ENCODE data around the gene ACOT9. TPM values are rescaled to one million over a fixed set of nuclear protein-coding genes. Genes with fewer than 3 reads are reported as not detected.
A peak's percentile ranks its signal among the peaks of the same experiment; 100 is the strongest.
"Not testable (repeated sequence)": the region's sequence is repeated elsewhere in the genome, so short reads cannot be mapped to it uniquely, and the experiment has no call there.

ACOT9 gene
- total and polyA plus RNA-seq, 4 experiments from 2014 or later: 21.2 to 28.1 (median 23.9) TPM

DNA sequence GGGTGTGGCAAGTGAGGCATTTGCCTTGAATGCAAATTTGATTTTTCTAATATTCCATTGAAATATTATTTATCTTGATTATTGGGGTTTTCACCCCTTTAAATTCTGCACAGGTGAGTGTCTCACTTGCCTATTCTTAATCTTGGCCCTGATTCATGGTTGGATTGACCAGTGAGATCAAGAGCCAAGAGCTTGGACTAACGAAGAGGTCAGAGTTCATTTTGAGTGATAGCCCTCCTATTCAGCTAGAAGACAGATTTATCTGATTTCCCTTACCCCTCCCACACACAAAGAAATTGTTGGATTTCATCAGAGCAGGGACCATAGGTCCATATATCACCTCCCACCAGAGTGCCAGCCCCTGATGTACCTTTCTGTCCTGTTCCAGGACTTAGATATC, 11.6 kb upstream of the ACOT9 start:
- CTCF ChIA-PET (ENCODE audit: partially characterized antibody): interaction anchor here (0.9 to 1.4 kb wide), 2 partner anchors 12 to 147 kb away, joined by 3 read pairs; partner anchors contain the start of gene ACOT9
- Mint-ChIP-seq H3K4me1 (peaks cover 0 to 4% (median 3%) of the 10 kb centered on the region in 4 donors), H3K4me3 (no peak overlapping the region), H3K9me3 (no peaks in the 10 kb centered on the region), H3K27ac (no peak overlapping the region), H3K27me3 (no peaks in the 10 kb centered on the region), H3K36me3 (no peaks in the 10 kb centered on the region)
- Histone ChIP-seq H3K36me3 (ENCODE audit: insufficient read depth, low read length) (no peaks in the 10 kb centered on the region), H3K27me3 (ENCODE audit: insufficient read depth, low read length) (no peaks in the 10 kb centered on the region), H3K4me3 (ENCODE audit: low read length in 2 of 2) (no peak overlapping the region), H3K4me1 (ENCODE audit: insufficient read depth, low read length) (no peaks in the 10 kb centered on the region), H3K9me3 (ENCODE audit: control insufficient read depth in 1 of 2, low read length in 2 of 2) (no peaks in the 10 kb centered on the region), H3K27ac (ENCODE audit: low read depth, low read length) (no peak overlapping the region)
- POLR2A ChIA-PET (ENCODE audit: partially characterized antibody): no interaction called here
- intact Hi-C loops (cut with micrococcal nuclease): no loop called here
- DNase-seq: no peak

DNA sequence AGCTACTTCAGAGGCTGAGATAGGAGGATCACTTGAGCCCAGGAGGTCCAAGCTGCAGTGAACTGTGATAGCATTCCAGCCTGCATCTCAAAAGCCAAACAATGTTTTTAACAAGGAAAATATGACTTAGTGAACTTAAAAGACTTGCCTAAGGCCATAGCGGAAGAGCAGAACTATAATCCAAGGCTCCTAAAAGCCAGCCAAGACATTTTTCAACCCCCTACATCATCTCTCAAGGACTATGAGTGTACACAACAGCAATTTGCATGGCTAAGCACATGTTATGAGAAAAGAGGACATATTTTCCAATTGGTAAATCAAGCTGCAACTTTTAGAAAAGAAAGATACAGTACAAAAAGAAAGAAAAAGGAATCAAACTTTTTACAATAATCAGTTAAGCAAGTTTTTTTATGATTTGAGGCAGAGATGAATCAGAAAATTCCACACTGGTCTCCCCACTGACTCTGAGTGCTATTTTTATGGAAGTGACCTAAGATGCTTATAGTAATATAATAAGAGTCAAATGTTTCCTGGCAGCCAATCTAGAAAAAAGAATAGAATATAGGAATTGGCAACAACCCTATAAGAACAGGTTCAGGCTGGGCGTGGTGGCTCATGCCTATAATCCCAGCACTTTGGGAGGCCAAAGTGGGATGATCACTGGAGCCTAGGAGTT, 9.8 kb upstream of the ACOT9 start:
- DNase-seq: no peak
- H3K27ac ChIP-seq (ENCODE audit: low read depth, low read length): no peak overlapping the region
- H3K4me1 ChIP-seq (ENCODE audit: insufficient read depth, low read length): no peaks in the 10 kb centered on the region
- H3K9me3 ChIP-seq (ENCODE audit: control insufficient read depth in 1 of 2, low read length in 2 of 2): no peaks in the 10 kb centered on the region
- intact Hi-C loops (cut with micrococcal nuclease): no loop called here
- Mint-ChIP-seq H3K27me3 (no peaks in the 10 kb centered on the region), H3K4me3 (no peak overlapping the region), H3K27ac (no peak overlapping the region), H3K9me3 (no peaks in the 10 kb centered on the region), H3K36me3 (no peaks in the 10 kb centered on the region), H3K4me1 (peaks cover 0 to 4% (median 3%) of the 10 kb centered on the region in 4 donors)
- no peaks in the 10 kb centered on the region for H3K27me3 ChIP-seq (ENCODE audit: insufficient read depth, low read length)
- ChIA-PET CTCF (ENCODE audit: partially characterized antibody) (interaction anchor here (0.9 to 1.5 kb wide), 3 partner anchors 9 to 149 kb away, joined by 3 to 6 read pairs (median 5); partner anchors contain the start of gene ACOT9), POLR2A (ENCODE audit: partially characterized antibody) (interaction anchor here (0.6 kb wide), 1 partner anchor 180 kb away, joined by 3 read pairs; no protein-coding TSS in a partner anchor)
- H3K36me3 ChIP-seq (ENCODE audit: insufficient read depth, low read length): no peaks in the 10 kb centered on the region
- H3K4me3 ChIP-seq (ENCODE audit: low read length in 2 of 2): no peak overlapping the region

GRCh38 chrX:23749576-23749975, 6.5 kb upstream of the ACOT9 start:
- POLR2A ChIA-PET (ENCODE audit: partially characterized antibody): no interaction called here

DNA sequence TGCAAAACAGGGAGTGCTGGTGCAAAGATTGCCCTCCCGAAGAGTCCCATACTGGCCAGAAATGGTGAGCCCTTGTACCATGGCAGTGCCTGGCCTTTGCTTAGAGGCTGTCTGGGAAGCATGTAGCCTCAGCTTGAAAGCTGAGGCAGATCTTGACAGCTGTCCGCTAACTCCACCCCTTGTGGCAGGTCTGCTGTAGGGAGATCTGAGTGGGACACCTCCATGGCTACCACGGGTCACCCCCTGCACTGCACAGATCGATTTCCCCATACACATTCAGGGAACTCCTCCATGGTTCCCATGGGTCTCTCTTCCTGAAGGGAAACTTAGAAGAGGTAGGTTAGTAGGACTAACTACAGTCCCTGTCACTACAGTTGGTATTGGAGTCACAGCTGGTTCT, 6.1 kb upstream of the ACOT9 start:
- Histone ChIP-seq H3K27me3 (ENCODE audit: insufficient read depth, low read length) (no peaks in the 10 kb centered on the region), H3K4me1 (ENCODE audit: insufficient read depth, low read length) (peaks cover 19% of the 10 kb centered on the region), H3K27ac (ENCODE audit: low read depth, low read length) (no peak overlapping the region), H3K9me3 (ENCODE audit: control insufficient read depth in 1 of 2, low read length in 2 of 2) (no peaks in the 10 kb centered on the region), H3K36me3 (ENCODE audit: insufficient read depth, low read length) (no peaks in the 10 kb centered on the region), H3K4me3 (ENCODE audit: low read length in 2 of 2) (no peak overlapping the region)
- Mint-ChIP-seq H3K4me1 (peaks cover 7 to 18% (median 11%) of the 10 kb centered on the region in 4 donors), H3K36me3 (no peaks in the 10 kb centered on the region), H3K27me3 (no peaks in the 10 kb centered on the region), H3K9me3 (no peaks in the 10 kb centered on the region), H3K4me3 (no peak overlapping the region), H3K27ac (peak overlapping the region in 1 of 7 donors; percentile 24)
- ChIA-PET CTCF (ENCODE audit: partially characterized antibody) (no interaction called here), POLR2A (ENCODE audit: partially characterized antibody) (no interaction called here)
- no peak for DNase-seq
- intact Hi-C loops (cut with micrococcal nuclease): no loop called here

More at GRCh38 chrX:23749576-23749975, 6.5 kb upstream of the ACOT9 start:
- no peak for DNase-seq
- Mint-ChIP-seq H3K4me3 (no peak overlapping the region), H3K4me1 (peaks cover 7 to 14% (median 9%) of the 10 kb centered on the region in 4 donors), H3K27ac (no peak overlapping the region), H3K27me3 (no peaks in the 10 kb centered on the region), H3K36me3 (no peaks in the 10 kb centered on the region), H3K9me3 (no peaks in the 10 kb centered on the region)
- no peaks in the 10 kb centered on the region for H3K36me3 ChIP-seq (ENCODE audit: insufficient read depth, low read length)
- no peaks in the 10 kb centered on the region for H3K27me3 ChIP-seq (ENCODE audit: insufficient read depth, low read length)
- peaks cover 17% of the 10 kb centered on the region for H3K4me1 ChIP-seq (ENCODE audit: insufficient read depth, low read length)
- H3K27ac ChIP-seq (ENCODE audit: low read depth, low read length): no peak overlapping the region
- no peaks in the 10 kb centered on the region for H3K9me3 ChIP-seq (ENCODE audit: control insufficient read depth in 1 of 2, low read length in 2 of 2)
- intact Hi-C loops (cut with micrococcal nuclease): no loop called here
- CTCF ChIA-PET (ENCODE audit: partially characterized antibody): no interaction called here
- no peak overlapping the region for H3K4me3 ChIP-seq (ENCODE audit: low read length in 2 of 2)

- Mint-ChIP-seq H3K9me3 (no peaks in the 10 kb centered on the region), H3K27me3 (no peaks in the 10 kb centered on the region), H3K27ac (peak overlapping the region; percentile 54 to 94 (median 82)), H3K36me3 (no peaks in the 10 kb centered on the region), H3K4me3 (peak overlapping the region in 7 of 8 donors; percentile 5 to 70 (median 59)), H3K4me1 (peaks cover 8 to 37% (median 20%) of the 10 kb centered on the region in 4 donors)
- H3K4me3 ChIP-seq (ENCODE audit: low read length in 2 of 2): no peak overlapping the region
- H3K9me3 ChIP-seq (ENCODE audit: control insufficient read depth in 1 of 2, low read length in 2 of 2): no peaks in the 10 kb centered on the region
- peaks cover 32% of the 10 kb centered on the region for H3K4me1 ChIP-seq (ENCODE audit: insufficient read depth, low read length)
- peak in 4 of 5 donors; percentile 43 to 70 (median 56) for DNase-seq
- intact Hi-C loops (cut with micrococcal nuclease): no loop called here
- peak overlapping the region; percentile 6 for H3K27ac ChIP-seq (ENCODE audit: low read depth, low read length)
- ChIA-PET POLR2A (ENCODE audit: partially characterized antibody) (interaction anchor here (0.8 to 5.0 kb wide), 7 partner anchors 9 to 309 kb away, joined by 3 to 63 read pairs (median 3); partner anchors contain the start of genes EIF2S3 and SAT1), CTCF (ENCODE audit: partially characterized antibody) (interaction anchor here (1.7 to 4.9 kb wide), 4 partner anchors 29 to 162 kb away, joined by 4 to 16 read pairs (median 10); partner anchors contain the start of genes APOO, CXorf58 and SAT1)
- H3K27me3 ChIP-seq (ENCODE audit: insufficient read depth, low read length): no peaks in the 10 kb centered on the region
- no peaks in the 10 kb centered on the region for H3K36me3 ChIP-seq (ENCODE audit: insufficient read depth, low read length)
These were observed 2.7 kb upstream of the ACOT9 start for GRCh38 chrX:23745786-23746185.

DNA sequence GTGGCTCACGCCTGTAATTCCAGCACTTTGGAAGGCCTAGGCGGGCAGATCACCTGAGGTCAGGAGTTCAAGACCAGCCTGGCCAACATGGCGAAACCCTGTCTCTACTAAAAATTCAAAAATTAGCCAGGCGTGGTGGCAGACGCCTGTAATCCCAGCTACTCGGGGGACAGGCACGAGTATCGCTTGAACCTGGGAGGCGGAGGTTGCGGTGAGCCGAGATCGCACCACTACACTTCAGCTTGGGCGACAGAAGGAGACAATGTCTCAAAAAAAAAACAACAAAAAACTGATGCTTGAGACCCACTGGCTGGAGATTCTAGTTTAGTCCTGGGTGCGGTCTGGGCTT, 521 bp upstream of the ACOT9 start:
- CTCF ChIA-PET (ENCODE audit: partially characterized antibody): interaction anchor here (0.9 to 4.9 kb wide), 7 partner anchors 9 to 310 kb away, joined by 3 to 16 read pairs (median 5); partner anchors contain the start of genes PRDX4 and SAT1
- H3K9me3 Mint-ChIP-seq; H3K36me3 Mint-ChIP-seq; H3K27me3 ChIP-seq (ENCODE audit: insufficient read depth, low read length); H3K9me3 ChIP-seq (ENCODE audit: control insufficient read depth in 1 of 2, low read length in 2 of 2); H3K36me3 ChIP-seq (ENCODE audit: insufficient read depth, low read length); H3K27me3 Mint-ChIP-seq; DNase-seq: not testable (repeated sequence)
- H3K4me3 ChIP-seq (ENCODE audit: low read length in 2 of 2): peak overlapping the region in 1 of 2 donors; percentile 77
- H3K27ac Mint-ChIP-seq: peak overlapping the region; percentile 64 to 96 (median 90)
- peak overlapping the region; percentile 58 for H3K27ac ChIP-seq (ENCODE audit: low read depth, low read length)
- peak overlapping the region; percentile 83 to 91 (median 88) for H3K4me3 Mint-ChIP-seq
- intact Hi-C loops (cut with micrococcal nuclease): loop anchor here (1.0 to 5.0 kb wide), 2 partner anchors 40 to 76 kb away; partner anchors contain the start of genes PRDX4 and SAT1
- H3K4me1 Mint-ChIP-seq: peaks cover 11 to 42% (median 28%) of the 10 kb centered on the region in 4 donors
- peaks cover 35% of the 10 kb centered on the region for H3K4me1 ChIP-seq (ENCODE audit: insufficient read depth, low read length)
- POLR2A ChIA-PET (ENCODE audit: partially characterized antibody): interaction anchor here (0.9 to 5.0 kb wide), 9 partner anchors 8 to 311 kb away, joined by 3 to 63 read pairs (median 5); partner anchors contain the start of genes APOO, CXorf58, EIF2S3 and PRDX4

DNA sequence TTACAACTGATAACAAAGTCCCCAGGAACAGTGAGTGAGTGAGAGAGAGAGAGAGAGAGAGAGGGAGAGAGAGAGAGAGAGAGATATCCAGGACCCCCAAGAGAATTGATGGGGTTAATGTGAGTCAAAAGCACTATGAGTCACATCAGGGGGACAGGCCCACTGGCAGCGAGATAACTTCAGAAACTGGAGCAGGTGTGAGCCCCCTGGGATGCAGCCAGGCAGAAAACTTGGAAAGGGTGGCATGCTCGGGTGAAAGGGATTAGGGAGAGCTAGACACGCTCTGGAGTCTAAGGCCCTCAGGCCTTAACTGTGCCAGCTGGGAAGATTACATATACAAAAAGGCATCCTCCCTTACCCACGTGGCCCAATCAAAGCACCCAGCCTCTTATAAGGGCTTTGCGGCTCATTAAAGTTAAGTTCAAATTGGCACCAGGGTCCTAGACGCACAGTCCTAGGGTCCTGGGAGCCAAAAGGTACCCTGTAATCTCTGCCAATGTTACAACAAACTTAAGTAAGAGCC, 841 bp downstream of the ACOT9 start:
- peaks cover 11 to 42% (median 28%) of the 10 kb centered on the region in 4 donors for H3K4me1 Mint-ChIP-seq
- no peaks in the 10 kb centered on the region for H3K9me3 Mint-ChIP-seq
- H3K4me3 Mint-ChIP-seq: peak overlapping the region; percentile 87 to 94 (median 90)
- ChIA-PET POLR2A (ENCODE audit: partially characterized antibody) (interaction anchor here (1.0 to 5.0 kb wide), 7 partner anchors 9 to 165 kb away, joined by 3 to 63 read pairs (median 5); partner anchors contain the start of genes APOO, CXorf58, PRDX4 and SAT1), CTCF (ENCODE audit: partially characterized antibody) (interaction anchor here (0.6 to 3.4 kb wide), 7 partner anchors 13 to 165 kb away, joined by 3 to 13 read pairs (median 4); partner anchors contain the start of gene SAT1)
- peaks cover 35% of the 10 kb centered on the region for H3K4me1 ChIP-seq (ENCODE audit: insufficient read depth, low read length)
- peak in 4 of 5 donors; percentile 22 to 43 (median 26) for DNase-seq
- H3K36me3 ChIP-seq (ENCODE audit: insufficient read depth, low read length): no peaks in the 10 kb centered on the region
- H3K27ac Mint-ChIP-seq: peak overlapping the region; percentile 64 to 94 (median 91)
- H3K36me3 Mint-ChIP-seq: no peaks in the 10 kb centered on the region
- no peaks in the 10 kb centered on the region for H3K9me3 ChIP-seq (ENCODE audit: control insufficient read depth in 1 of 2, low read length in 2 of 2)
- intact Hi-C loops (cut with micrococcal nuclease): loop anchor here (5.0 kb wide), 1 partner anchor 75 kb away; the partner anchor contains the start of gene PRDX4
- no peaks in the 10 kb centered on the region for H3K27me3 Mint-ChIP-seq
- peak overlapping the region; percentile 58 for H3K27ac ChIP-seq (ENCODE audit: low read depth, low read length)
- H3K4me3 ChIP-seq (ENCODE audit: low read length in 2 of 2): peak overlapping the region; percentile 45 to 77
- H3K27me3 ChIP-seq (ENCODE audit: insufficient read depth, low read length): no peaks in the 10 kb centered on the region

All from CD4-positive, alpha-beta memory T cell (primary cell).